Measurements from ENCODE around the gene COG4.

The COG4 gene

DNA sequence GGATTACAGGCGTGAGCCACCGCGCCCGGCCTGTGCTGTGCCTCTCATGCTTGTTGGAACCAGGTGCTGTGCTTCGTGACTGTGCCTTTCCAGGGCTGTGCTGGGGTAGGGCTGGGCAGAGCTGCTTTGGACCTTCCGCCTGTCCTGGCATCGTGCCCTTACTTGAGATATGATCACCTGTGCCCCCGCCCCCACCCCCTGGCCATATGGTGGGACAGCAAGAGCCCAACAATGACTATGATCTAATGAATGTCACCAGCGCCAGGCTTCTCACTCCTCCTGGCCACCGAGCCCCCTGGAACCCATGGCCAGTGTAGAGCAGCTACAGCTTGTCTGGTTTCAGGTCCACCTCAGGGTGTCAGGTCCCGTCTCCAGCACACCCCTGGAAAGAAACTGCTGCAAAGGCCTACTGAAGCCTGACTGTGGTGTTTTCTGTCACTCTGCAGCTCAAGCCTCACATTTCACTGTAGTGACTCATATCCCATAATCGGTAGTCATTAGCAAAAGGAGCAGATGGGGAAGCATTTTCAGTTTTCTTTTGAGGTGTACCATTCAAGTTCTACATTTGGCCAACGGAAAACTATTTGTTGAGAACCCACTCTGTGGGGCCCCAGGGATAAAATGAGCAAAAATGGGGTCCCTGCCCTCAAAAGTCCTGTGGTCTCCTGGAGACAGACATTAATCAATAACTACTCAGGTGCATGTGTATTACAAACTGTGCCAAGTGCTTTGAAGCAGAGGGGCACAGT, 46.9 kb downstream of the COG4 start:
- Histone ChIP-seq H3K36me3 (replicated peaks; ENCODE audit: insufficient read depth, low read length) (no peaks in the 10 kb centered on the region), H3K9me2 (replicated peaks; ENCODE audit: insufficient read depth, low read length) (no peaks in the 10 kb centered on the region), H3K9me3 (replicated peaks; ENCODE audit: insufficient read depth, low read length) (no peaks in the 10 kb centered on the region), H3K4me3 (ENCODE audit: low read length) (no peak overlapping the region), H3K27ac (ENCODE audit: low read length) (peak overlapping the region; percentile 60; the same call in 1 of the 2 replicates), H3K4me1 (ENCODE audit: low read length) (peaks cover 3% of the 10 kb centered on the region; the same call in 1 of the 2 replicates), H4K20me1 (ENCODE audit: insufficient read depth, low read length) (no peaks in the 10 kb centered on the region), H2AFZ (ENCODE audit: low read length) (no peak overlapping the region), H3K4me2 (ENCODE audit: low read depth, low read length) (peak overlapping the region; percentile 9; the same call in 1 of the 2 replicates), H3K79me2 (ENCODE audit: low read length) (no peaks in the 10 kb centered on the region), H3K9ac (ENCODE audit: low read length) (no peak overlapping the region), H3K27me3 (replicated peaks; ENCODE audit: insufficient read depth, low read length) (no peaks in the 10 kb centered on the region), H3F3A (ENCODE audit: insufficient read depth, low read length) (no peaks in the 10 kb centered on the region)
- peak; percentile 31 for DNase-seq
- TF ChIP-seq EZH2phosphoT487 (IDR thresholded peaks at IDR 0.05; ENCODE audit: low read length) (no peak), EZH2 (optimal IDR thresholded peaks at IDR 0.05; ENCODE audit: low read depth, low read length) (no peak)
- TF ChIP-seq, protein P1, sequence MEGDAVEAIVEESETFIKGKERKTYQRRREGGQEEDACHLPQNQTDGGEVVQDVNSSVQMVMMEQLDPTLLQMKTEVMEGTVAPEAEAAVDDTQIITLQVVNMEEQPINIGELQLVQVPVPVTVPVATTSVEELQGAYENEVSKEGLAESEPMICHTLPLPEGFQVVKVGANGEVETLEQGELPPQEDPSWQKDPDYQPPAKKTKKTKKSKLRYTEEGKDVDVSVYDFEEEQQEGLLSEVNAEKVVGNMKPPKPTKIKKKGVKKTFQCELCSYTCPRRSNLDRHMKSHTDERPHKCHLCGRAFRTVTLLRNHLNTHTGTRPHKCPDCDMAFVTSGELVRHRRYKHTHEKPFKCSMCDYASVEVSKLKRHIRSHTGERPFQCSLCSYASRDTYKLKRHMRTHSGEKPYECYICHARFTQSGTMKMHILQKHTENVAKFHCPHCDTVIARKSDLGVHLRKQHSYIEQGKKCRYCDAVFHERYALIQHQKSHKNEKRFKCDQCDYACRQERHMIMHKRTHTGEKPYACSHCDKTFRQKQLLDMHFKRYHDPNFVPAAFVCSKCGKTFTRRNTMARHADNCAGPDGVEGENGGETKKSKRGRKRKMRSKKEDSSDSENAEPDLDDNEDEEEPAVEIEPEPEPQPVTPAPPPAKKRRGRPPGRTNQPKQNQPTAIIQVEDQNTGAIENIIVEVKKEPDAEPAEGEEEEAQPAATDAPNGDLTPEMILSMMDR (IDR thresholded peaks at IDR 0.05; ENCODE audit: low read length) = no peak

DNA sequence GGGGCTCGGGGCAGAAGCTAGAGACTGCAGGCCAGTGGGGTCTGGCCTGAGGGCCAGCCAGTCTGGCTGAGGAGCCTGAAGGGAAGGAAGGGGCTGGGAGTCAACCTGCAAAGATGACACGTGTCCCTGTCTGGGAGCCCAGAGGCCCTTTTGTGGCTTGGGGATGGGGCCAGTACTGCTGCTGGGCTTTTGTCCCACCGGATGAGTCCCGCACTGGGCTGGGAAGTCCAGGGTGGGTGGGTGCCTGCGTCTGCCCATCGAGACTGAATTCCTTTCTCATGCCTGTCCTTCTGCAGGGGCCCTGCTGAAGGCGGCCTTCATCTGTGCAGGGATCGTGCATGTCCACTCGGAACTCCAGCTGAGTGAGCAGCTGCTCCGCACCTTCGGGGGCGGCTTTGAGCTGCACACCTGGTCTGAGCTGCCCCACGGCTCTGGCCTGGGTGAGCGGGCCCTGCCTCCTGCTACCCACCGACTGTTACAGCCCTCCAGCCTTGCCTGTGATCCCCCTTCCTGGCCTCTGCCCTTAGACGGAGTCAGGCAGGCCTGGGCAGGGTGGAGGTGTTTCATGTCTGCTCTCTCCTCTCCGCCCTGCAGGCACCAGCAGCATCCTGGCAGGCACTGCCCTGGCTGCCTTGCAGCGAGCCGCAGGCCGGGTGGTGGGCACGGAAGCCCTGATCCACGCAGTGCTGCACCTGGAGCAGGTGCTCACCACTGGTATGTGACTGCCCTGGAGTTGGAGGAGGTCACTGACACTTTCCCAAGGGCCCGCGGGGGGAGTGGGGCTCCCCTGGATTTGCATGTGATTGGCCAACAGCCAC, 48.1 kb downstream of the COG4 start:
- Histone ChIP-seq H3K9ac (ENCODE audit: low read length) (no peak overlapping the region), H3K9me3 (replicated peaks; ENCODE audit: insufficient read depth, low read length) (no peaks in the 10 kb centered on the region), H3K4me3 (ENCODE audit: low read length) (no peak overlapping the region), H4K20me1 (ENCODE audit: insufficient read depth, low read length) (no peaks in the 10 kb centered on the region), H3K27me3 (replicated peaks; ENCODE audit: insufficient read depth, low read length) (no peaks in the 10 kb centered on the region), H3K27ac (ENCODE audit: low read length) (no peak overlapping the region), H3K9me2 (replicated peaks; ENCODE audit: insufficient read depth, low read length) (no peaks in the 10 kb centered on the region), H3F3A (ENCODE audit: insufficient read depth, low read length) (no peaks in the 10 kb centered on the region), H3K4me1 (ENCODE audit: low read length) (peaks cover 3% of the 10 kb centered on the region; the same call in 1 of the 2 replicates), H2AFZ (ENCODE audit: low read length) (no peak overlapping the region), H3K4me2 (ENCODE audit: low read depth, low read length) (no peak overlapping the region), H3K36me3 (replicated peaks; ENCODE audit: insufficient read depth, low read length) (no peaks in the 10 kb centered on the region), H3K79me2 (ENCODE audit: low read length) (no peaks in the 10 kb centered on the region)
- TF ChIP-seq EZH2phosphoT487 (IDR thresholded peaks at IDR 0.05; ENCODE audit: low read length) = no peak
- TF ChIP-seq EZH2 (optimal IDR thresholded peaks at IDR 0.05; ENCODE audit: low read depth, low read length) = no peak
- TF ChIP-seq, protein P1 (IDR thresholded peaks at IDR 0.05; ENCODE audit: low read length) = no peak
- DNase-seq = no peak

- H3K4me1 ChIP-seq (ENCODE audit: low read length) = peaks cover 3% of the 10 kb centered on the region; the same call in 1 of the 2 replicates
- H3F3A ChIP-seq (ENCODE audit: insufficient read depth, low read length) = no peaks in the 10 kb centered on the region
- no peaks in the 10 kb centered on the region for H3K36me3 ChIP-seq (replicated peaks; ENCODE audit: insufficient read depth, low read length)
- no peaks in the 10 kb centered on the region for H3K9me2 ChIP-seq (replicated peaks; ENCODE audit: insufficient read depth, low read length)
- H3K9ac ChIP-seq (ENCODE audit: low read length) = no peak overlapping the region
- DNase-seq = no peak
- H2AFZ ChIP-seq (ENCODE audit: low read length) = no peak overlapping the region
- no peak overlapping the region for H3K4me3 ChIP-seq (ENCODE audit: low read length)
- H3K9me3 ChIP-seq (replicated peaks; ENCODE audit: insufficient read depth, low read length) = no peaks in the 10 kb centered on the region
- H4K20me1 ChIP-seq (ENCODE audit: insufficient read depth, low read length) = no peaks in the 10 kb centered on the region
- no peaks in the 10 kb centered on the region for H3K27me3 ChIP-seq (replicated peaks; ENCODE audit: insufficient read depth, low read length)
- TF ChIP-seq, protein P1 (IDR thresholded peaks at IDR 0.05; ENCODE audit: low read length) = no peak
- TF ChIP-seq EZH2phosphoT487 (IDR thresholded peaks at IDR 0.05; ENCODE audit: low read length) (no peak), EZH2 (optimal IDR thresholded peaks at IDR 0.05; ENCODE audit: low read depth, low read length) (no peak)
- no peaks in the 10 kb centered on the region for H3K79me2 ChIP-seq (ENCODE audit: low read length)
- H3K27ac ChIP-seq (ENCODE audit: low read length) = no peak overlapping the region
- H3K4me2 ChIP-seq (ENCODE audit: low read depth, low read length) = no peak overlapping the region
Measured at GRCh38 chr16:70474320-70475053, 48.9 kb downstream of the COG4 start.
